RWPE2 (cell line): ENCODE measurements around the gene CRIM1.

Source experiments
- ATAC-seq: fragments of 200-7000 bp; cut with Tn5 transposase; 3 replicates; pipeline ENCODE4 v1.9.1; 2021; ENCODE audit warnings: low read depth
- DNase-seq: peaks from one replicate; pipeline ENCODE4 v3.0.0-alpha.2; 2020; ENCODE audit warnings: low spot score
- H3K27ac ChIP-seq: fragments of 450-650 bp; 2 replicates; pipeline ENCODE4 v1.5.1; 2017; ENCODE audit warnings: mild to moderate bottlenecking; ENCODE audit not compliant: poor library complexity, severe bottlenecking
- H3K27me3 ChIP-seq: fragments of 250-450 bp; sonication (Bioruptor Pico); 2 replicates; pipeline ENCODE4 v1.5.1; 2021; ENCODE audit warnings: mild to moderate bottlenecking, moderate library complexity; ENCODE audit not compliant: insufficient read depth, poor library complexity, severe bottlenecking
- H3K36me3 ChIP-seq: fragments of 250-450 bp; sonication (Bioruptor Pico); 2 replicates; pipeline ENCODE4 v1.5.1; 2020; ENCODE audit warnings: low read depth, mild to moderate bottlenecking, moderate library complexity
- H3K4me1 ChIP-seq: fragments of 250-450 bp; sonication (Bioruptor Pico); 2 replicates; pipeline ENCODE4 v1.5.1; 2021; ENCODE audit warnings: mild to moderate bottlenecking, moderate library complexity; ENCODE audit not compliant: insufficient read depth, poor library complexity, severe bottlenecking
- H3K4me3 ChIP-seq: fragments of 250-450 bp; sonication (Bioruptor Pico); 2 replicates; pipeline ENCODE4 v1.5.1; 2021; ENCODE audit warnings: mild to moderate bottlenecking, moderate library complexity; ENCODE audit not compliant: severe bottlenecking
- H3K9me3 ChIP-seq: fragments of 250-450 bp; sonication (Bioruptor Pico); 2 replicates; pipeline ENCODE4 v1.5.1; 2021; ENCODE audit warnings: mild to moderate bottlenecking, moderate library complexity; ENCODE audit not compliant: severe bottlenecking
- CTCF ChIP-seq: fragments of 450-650 bp; IDR thresholded peaks from one replicate; pipeline ENCODE4 v1.5.1; 2017; ENCODE audit warnings: mild to moderate bottlenecking, moderate library complexity; ENCODE audit not compliant: poor library complexity, severe bottlenecking

The CRIM1 gene

DNA sequence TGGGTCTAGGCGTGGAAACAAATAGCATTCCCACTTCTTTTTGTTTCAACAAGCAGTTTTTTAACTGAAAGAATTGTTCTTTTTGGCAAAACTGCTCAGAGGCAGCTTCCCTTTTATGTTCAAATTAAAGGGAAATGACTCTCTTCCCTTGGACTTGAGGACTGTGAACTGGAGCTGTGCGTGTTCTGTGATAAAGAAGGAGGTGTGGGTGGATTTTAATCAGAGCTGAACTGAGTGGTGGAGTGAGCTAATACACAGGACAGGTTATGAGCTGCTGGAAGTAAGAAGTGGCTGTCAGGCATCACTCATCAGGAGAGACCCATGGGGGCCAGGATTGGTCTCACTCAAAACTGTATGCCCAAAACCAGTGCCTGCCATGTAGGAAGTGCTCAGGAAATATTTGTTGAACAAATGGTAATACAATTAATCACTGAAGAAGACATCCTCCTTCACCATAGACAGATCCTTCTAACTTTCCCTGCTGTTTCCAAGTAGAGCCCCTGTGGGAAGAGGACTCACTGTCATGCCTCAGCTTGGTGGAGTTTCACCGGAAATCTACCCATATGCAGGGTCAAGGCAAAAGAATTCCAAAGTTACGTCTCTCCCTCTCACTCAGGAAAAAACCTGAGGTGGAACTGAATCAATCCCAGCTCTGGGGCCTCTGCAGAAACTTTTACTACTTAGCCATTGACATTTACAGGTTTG, 186.5 kb downstream of the CRIM1 start:
- Histone ChIP-seq H3K36me3 (peaks cover 95% of the 10 kb centered on the region), H3K4me3 (no peak overlapping the region), H3K27me3 (no peaks in the 10 kb centered on the region), H3K4me1 (no peaks in the 10 kb centered on the region), H3K27ac (no peak overlapping the region), H3K9me3 (no peaks in the 10 kb centered on the region)
- ATAC-seq: no peak
- TF ChIP-seq CTCF: no peak
- no peak for DNase-seq

- Histone ChIP-seq H3K27me3 (no peaks in the 10 kb centered on the region), H3K36me3 (peaks cover 98% of the 10 kb centered on the region), H3K4me1 (no peaks in the 10 kb centered on the region), H3K9me3 (no peaks in the 10 kb centered on the region), H3K27ac (no peak overlapping the region), H3K4me3 (no peak overlapping the region)
- DNase-seq (no peak), ATAC-seq (no peak)
- TF ChIP-seq CTCF: no peak
These were observed 189.2 kb downstream of the CRIM1 start for GRCh38 chr2:36544638-36545338.

DNA sequence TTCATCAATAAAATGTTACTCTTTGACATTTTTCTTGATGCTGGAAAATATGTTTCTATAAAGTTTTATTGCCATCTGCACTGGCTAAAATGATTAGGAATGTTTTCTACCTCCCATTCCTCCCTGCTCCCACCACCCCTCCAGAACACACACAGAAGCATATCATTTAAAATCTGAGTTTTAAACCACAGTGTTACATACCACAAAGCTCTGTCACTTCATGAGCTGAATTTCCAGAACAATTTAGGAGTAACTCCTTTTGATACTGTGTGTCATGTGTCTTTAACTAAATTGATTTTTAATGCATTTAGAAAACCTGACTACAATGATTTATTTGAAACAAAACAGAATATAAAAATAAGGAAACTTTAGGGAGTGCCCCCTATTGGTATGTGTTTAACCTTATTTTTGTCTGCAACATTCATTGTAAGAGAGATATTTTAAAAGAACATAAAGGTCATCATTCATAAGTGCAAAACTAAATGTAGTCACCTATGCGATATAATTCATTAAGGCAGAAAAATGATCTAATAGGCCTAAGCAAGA, 190.4 kb downstream of the CRIM1 start:
- peak; percentile 17 for TF ChIP-seq CTCF
- ATAC-seq (no peak), DNase-seq (no peak)
- Histone ChIP-seq H3K27ac (no peak overlapping the region), H3K4me1 (no peaks in the 10 kb centered on the region), H3K27me3 (no peaks in the 10 kb centered on the region), H3K36me3 (peaks cover 98% of the 10 kb centered on the region), H3K9me3 (no peaks in the 10 kb centered on the region), H3K4me3 (no peak overlapping the region)

DNA sequence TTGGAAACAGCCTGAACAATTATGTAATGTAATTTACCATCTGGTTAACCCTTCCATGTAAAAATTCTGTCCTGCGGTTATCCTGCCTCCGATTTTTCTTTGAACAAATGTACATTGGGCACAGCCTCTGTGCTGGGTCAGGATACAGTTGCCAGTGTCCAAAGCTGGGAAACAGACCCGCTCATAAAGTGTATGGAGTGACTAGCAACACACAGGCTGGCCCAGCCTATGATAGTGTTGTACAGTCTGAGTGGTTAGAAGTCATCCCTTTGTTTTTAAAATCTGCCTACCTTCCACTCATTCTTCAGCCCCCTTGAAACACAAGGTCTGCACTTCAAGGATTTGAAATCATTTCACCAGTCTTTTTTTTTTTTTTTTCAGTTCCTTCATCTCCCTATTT, 192.3 kb downstream of the CRIM1 start:
- Histone ChIP-seq H3K27ac (no peak overlapping the region), H3K36me3 (peaks cover 96% of the 10 kb centered on the region), H3K9me3 (no peaks in the 10 kb centered on the region), H3K4me3 (no peak overlapping the region), H3K27me3 (no peaks in the 10 kb centered on the region), H3K4me1 (no peaks in the 10 kb centered on the region)
- ATAC-seq (no peak), DNase-seq (no peak)
- no peak for TF ChIP-seq CTCF
